Ovary (tissue), 3 donors: ENCODE measurements around the gene GABRB1.

ENCODE experiments used
- POLR2A ChIP-seq: fragments of 450-650 bp; IDR thresholded peaks from one replicate; pipeline ENCODE4 v1.6.1; 2017; ENCODE audit warnings: antibody characterized with exemption, mild to moderate bottlenecking, moderate library complexity
- TF ChIP-seq, protein P1 (sequence below), 3 donors: fragments of 450-650 bp in 2 of 3; fragments of 200-600 bp in 1 of 3; IDR thresholded peaks; one replicate each; pipeline versions ENCODE4 v1.5.1 to v1.8.0; 2016 to 2022; ENCODE audit warnings: antibody characterized with exemption in 3 of 3, mild to moderate bottlenecking in 1 of 3
- donor health status: DM: no; HTN: no; CAD: no.

- TF ChIP-seq, protein P1, sequence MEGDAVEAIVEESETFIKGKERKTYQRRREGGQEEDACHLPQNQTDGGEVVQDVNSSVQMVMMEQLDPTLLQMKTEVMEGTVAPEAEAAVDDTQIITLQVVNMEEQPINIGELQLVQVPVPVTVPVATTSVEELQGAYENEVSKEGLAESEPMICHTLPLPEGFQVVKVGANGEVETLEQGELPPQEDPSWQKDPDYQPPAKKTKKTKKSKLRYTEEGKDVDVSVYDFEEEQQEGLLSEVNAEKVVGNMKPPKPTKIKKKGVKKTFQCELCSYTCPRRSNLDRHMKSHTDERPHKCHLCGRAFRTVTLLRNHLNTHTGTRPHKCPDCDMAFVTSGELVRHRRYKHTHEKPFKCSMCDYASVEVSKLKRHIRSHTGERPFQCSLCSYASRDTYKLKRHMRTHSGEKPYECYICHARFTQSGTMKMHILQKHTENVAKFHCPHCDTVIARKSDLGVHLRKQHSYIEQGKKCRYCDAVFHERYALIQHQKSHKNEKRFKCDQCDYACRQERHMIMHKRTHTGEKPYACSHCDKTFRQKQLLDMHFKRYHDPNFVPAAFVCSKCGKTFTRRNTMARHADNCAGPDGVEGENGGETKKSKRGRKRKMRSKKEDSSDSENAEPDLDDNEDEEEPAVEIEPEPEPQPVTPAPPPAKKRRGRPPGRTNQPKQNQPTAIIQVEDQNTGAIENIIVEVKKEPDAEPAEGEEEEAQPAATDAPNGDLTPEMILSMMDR (IDR thresholded peaks at IDR 0.05) = no peak
- TF ChIP-seq POLR2A = no peak
Measured at GRCh38 chr4:47193179-47193578, 161.8 kb downstream of the GABRB1 start.
